Measurements from ENCODE around the gene CWF19L2.

The CWF19L2 gene

GRCh38 chr11:107282195-107282594 is 175.4 kb downstream of the CWF19L2 start:
- no peak for TF ChIP-seq CTCF (IDR thresholded peaks at IDR 0.05; ENCODE audit: insufficient read depth, low read length, poor library complexity, severe bottlenecking)
- DNase-seq (ENCODE audit: extremely low read depth, insufficient read length) = no peak
- Histone ChIP-seq H3K4me3 (replicated peaks; ENCODE audit: low read depth, low read length) (no peak overlapping the region), H3K27me3 (replicated peaks; ENCODE audit: control insufficient read depth, insufficient read depth, low read length) (no peaks in the 10 kb centered on the region), H3K36me3 (ENCODE audit: control insufficient read depth, insufficient read depth, low read length) (no peaks in the 10 kb centered on the region)

Measured in GM06990 (cell line).